Lung microvascular endothelial cell (primary cell): ENCODE data around the gene ADAMTS19. TPM values are rescaled to one million over a fixed set of nuclear protein-coding genes. Genes with fewer than 3 reads are reported as not detected.

Source experiments
- DNase-seq, 2 donors: peaks; one replicate each; pipeline versions ENCODE4 v3.0.0 to v3.0.0-alpha.2; 2010; ENCODE audit warnings: low read depth in 2 of 2
- total RNA-seq: library from RNA; depleted of rRNA; stranded (reverse); fragments of >200 nt; gene quantifications from 2 replicates; pipeline ENCODE4 v1.2.1, GENCODE V29; 2014

Gene ADAMTS19
- total RNA-seq, 1 donor from 2014 or later: not detected

DNA sequence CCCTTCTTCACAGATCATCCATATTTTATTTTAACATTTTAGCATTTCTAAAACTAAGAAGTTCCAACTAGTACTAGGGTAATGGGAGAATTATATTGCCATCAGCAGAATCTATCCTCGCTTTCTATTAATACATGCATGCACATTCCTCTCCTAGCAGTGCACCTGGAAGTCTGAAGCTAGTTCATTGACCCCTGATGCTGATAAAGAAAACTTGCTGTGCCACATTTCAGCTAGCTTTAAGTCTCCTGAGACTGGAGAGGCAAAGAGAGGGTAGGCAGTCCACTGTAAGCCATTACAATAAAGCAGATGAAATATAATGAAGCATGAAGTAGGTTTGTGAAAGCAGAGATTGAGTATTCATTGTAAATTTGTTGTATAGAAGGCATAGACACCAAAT, 303.6 kb downstream of the ADAMTS19 start:
- DNase-seq: no peak

DNA sequence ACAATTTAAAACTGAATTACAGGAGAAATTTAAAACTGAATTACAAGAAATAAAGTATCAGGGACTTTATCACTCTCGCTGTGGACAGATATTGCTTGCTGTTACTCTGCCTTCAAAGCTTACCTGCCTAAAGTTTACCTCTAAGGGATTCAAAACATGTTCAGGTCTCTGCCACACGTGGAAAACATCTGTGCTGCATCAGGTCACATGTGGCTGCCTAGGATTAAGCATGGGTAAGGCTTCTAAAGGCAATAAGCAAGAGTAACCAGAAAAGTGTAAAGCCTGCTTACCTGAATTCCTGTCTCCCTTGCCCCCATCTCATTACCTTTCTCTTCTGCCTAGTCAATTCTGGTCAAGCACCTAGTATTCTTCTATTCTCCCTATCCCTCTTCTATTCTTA, 306.7 kb downstream of the ADAMTS19 start:
- DNase-seq: no peak

DNA sequence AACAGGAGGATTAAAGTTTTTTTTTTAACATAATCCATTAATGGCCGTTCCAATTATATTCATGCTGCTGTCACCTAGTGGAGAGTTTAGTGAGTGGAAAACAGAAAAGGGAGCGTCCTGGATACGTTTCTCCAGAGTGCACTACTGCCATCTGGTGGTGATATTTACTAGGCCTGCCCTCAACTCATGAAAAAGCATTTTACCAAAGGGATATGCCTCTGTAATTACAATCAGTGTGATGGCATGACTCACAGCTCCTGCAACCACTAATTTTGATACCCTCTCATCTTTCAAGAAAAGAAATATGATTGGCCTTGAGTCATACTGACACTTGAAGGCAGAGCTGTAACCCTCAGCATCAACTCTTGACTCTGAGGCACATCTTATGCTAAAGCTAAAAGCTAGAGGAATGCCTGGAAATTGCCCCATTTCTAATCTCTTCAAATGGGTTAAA, 307.9 kb downstream of the ADAMTS19 start:
- DNase-seq: peak; percentile 90 to 93

DNA sequence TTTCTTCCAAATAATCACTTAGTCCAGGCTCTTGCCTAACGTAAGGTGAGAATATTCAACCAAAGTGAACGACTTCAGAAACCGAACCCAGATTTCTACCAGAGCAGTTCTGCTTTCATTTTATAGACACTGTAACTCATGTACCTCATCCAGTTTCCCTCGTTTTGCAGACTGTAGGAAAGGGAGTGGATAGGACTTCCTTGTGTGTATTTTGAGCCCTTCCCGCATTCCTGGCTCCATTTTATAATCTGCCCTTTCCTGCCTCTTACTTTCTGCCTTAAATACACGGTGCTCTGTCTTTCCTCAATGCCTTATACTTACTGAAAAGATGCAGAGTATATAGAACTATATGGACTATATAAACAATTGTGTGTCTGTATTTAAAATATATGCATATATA, 308.6 kb downstream of the ADAMTS19 start:
- no peak for DNase-seq

DNA sequence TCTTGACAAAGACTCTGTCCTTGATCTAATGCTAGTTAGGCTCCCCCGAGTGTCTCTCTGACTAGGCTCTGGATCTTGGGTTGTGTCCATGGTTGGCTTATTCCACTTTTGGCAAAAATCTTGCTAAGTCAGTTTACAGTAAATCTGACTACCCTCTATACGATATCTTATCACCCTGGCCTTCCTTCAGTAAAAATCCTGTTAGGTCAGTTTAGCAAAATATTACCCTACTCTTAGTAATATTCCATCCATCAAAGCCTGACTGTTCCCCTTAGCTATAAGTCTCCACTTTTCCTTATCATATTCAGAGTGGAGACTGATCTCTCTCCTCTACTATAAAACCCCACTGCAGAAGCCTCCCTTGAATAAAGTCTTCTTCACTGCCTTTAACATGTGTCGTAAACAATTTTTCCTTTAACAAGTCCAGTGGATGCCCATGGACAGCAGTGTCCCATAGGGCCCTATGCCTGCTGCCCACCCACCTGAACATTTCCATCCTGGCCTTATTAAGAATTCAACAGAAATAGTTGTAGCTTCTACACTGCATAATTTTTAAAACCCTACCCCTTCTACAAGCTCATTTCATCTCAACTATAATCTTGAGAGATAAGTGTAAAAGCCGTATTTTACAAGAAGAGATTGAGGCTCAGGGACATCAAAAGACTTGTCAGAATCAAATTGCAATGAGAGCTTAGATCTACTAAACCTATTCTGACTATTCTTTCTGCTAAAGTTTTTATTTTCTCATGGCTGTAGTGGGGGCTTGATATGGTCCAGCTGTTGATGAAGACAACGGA, 310.1 kb downstream of the ADAMTS19 start:
- no peak for DNase-seq

DNA sequence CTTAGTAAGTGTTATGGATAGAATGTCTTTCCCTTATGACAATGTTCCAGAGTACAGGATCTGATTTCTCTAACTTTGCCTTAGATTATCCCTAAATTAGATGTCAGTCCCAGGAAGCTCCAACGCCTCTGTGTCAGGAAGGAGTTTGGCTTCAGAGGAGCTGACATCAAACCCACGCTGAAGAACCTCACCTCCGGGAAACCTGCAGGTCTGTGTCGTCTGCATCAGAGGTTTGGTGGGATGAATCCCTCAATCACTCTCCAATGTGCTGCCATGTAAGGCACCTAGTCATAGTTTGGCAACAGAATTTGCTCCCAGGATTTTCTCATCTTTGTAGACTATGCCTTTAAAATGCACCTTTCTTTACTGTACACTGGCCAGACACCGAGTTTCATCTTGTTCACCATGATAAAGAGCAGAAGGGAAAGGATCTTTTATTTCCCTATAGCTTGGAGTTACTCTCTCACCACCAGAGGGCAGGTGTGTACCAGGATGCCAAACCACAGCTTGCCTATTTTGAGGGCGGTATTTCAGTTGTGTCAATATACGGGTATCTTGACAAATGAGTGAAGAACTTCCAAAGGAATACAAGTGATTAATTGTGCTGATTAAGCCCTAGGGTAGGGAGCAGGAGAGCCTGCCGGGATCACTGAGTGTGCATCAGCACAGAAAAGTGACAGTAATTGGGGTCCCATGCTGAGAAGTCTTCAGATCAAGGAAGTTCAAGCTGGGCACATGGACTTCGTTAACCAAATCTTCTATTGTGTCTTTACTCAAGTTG, 311.1 kb downstream of the ADAMTS19 start:
- DNase-seq: peak; percentile 55 to 66

DNA sequence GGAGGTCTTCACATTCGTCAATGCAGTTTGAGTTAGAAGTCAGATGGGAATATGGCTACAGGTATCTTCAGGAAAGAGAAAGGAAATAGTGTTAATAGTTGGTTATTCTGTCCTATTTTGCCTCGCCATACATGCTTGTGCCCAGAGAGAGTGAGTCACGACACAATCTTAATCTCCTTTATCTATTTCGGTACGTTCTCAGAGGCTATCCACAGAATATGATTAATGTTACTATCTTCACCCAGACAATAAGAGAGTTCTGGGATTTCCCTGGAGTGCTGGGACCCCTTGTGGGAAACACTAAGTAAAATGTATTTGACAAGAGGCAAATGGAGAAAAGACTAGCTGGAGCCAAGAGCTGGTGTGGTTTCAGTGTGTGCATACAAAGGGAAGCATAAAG, 313.3 kb downstream of the ADAMTS19 start:
- no peak for DNase-seq

DNA sequence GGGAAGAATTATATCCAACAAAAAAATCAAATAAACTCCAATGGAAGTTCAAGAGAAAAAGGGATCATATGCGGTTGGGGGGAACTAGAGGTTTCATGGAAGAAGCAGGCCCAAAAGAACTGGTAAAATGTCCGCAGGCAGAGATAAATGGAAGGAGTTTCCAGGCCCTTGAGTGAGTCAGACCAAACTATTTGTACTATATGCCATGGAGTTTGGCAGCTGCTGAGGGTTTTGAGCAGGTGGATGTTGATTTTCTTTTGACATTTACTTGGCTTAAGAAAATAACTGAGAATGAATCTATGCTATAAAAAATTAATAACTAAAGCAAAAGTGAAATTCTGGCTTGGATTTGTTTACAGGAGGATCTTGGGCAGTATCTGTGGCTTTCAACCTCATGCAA, 321.5 kb downstream of the ADAMTS19 start:
- no peak for DNase-seq
